ENCODE results near the gene ECI1. TPM values are rescaled to one million over a fixed set of nuclear protein-coding genes. Genes with fewer than 3 reads are reported as not detected.
"Not testable (repeated sequence)": the region's sequence is repeated elsewhere in the genome, so short reads cannot be mapped to it uniquely, and the experiment has no call there.

ECI1 gene
- total RNA-seq, 1 experiment from 2014 or later: 25.0 TPM

DNA sequence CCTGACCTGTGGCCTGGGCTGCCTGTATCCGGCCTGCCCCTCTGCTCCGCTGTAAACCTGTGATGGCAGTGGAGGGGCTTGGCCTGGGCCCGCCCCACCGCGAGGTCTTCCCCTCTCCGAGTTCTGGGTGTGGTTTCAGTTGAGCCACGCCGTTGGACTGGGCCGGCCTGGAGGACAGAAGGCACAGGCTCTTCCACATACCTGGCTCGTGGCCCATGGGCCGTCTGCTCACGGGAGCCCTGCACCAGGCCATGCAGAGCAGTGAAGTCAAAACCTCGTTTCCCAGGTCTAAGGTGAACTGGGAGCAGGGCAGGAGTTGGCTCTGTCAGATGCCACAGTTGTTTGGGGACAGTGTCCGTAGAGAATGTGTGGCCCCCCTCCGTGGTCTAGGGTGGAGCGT is 22.1 kb upstream of the ECI1 start:
- no peaks in the 10 kb centered on the region for H3K27me3 ChIP-seq

GRCh38 chr16:2271848-2272461 is 20.6 kb upstream of the ECI1 start:
- H3K4me1 ChIP-seq: peaks cover 4% of the 10 kb centered on the region; the same call in 1 of the 2 replicates
- H3K36me3 ChIP-seq: no peaks in the 10 kb centered on the region
- H3K9me3 ChIP-seq (replicated peaks): no peaks in the 10 kb centered on the region
- no peaks in the 10 kb centered on the region for H3K27me3 ChIP-seq
- H3K4me3 ChIP-seq: no peak overlapping the region
- no peak overlapping the region for H3K27ac ChIP-seq
- DNase-seq: no peak

More for the DNA sequence above, 22.1 kb upstream of the ECI1 start:
- H3K9me3 ChIP-seq (replicated peaks): no peaks in the 10 kb centered on the region
- H3K27ac ChIP-seq: no peak overlapping the region
- no peak for DNase-seq
- H3K4me3 ChIP-seq: no peak overlapping the region
- no peaks in the 10 kb centered on the region for H3K36me3 ChIP-seq
- peaks cover 4% of the 10 kb centered on the region; the same call in 1 of the 2 replicates for H3K4me1 ChIP-seq

DNA sequence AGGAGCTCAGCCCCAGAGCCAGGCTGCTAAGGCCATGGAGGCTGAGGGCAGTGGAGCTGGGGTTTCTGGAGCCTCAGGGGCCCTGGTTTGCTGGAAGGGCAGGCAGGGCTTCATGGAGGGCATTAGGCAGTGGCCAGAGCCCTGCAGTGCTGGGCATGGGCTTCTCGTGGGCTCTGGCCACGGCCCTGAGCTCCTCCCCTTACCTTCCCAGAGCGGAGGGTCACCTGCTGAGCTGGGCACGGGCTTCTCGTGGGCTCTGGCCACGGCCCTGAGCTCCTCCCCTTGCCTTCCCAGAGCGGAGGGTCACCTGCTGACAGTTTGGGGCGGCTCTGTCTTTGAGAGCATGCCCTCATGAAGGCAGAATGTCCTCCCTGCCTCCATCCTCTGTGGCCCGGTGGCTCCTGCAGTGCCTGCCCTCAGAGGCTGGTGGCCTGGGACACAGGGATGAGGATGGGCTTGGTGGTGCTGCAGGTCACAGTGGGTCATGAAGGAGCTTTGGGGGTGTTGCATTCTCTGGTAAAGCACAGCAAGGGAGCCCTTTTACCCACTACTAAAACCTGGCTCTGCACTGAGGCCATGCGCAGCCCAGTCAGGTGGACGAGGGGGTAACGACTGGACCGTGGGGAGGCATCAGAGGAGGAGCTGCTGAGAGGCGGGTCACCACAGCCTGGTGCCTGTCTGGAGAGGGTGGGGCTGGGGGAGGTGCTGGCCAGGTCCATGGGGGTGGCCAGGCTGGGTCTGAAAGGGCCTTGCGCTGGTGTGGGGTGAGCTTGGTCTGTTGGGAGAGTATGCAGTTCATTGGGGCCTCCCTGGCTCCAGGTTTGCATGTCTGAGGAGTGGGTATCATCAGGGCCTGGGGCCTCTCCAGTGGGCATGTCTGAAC is 19.4 kb upstream of the ECI1 start:
- Histone ChIP-seq H3K36me3 (peaks cover 2% of the 10 kb centered on the region; the same call in 1 of the 2 replicates), H3K27ac (no peak overlapping the region), H3K4me1 (peaks cover 6% of the 10 kb centered on the region; the same call in 1 of the 2 replicates), H3K4me3 (no peak overlapping the region), H3K27me3 (no peaks in the 10 kb centered on the region), H3K9me3 (replicated peaks) (no peaks in the 10 kb centered on the region)
- no peak for DNase-seq

DNA sequence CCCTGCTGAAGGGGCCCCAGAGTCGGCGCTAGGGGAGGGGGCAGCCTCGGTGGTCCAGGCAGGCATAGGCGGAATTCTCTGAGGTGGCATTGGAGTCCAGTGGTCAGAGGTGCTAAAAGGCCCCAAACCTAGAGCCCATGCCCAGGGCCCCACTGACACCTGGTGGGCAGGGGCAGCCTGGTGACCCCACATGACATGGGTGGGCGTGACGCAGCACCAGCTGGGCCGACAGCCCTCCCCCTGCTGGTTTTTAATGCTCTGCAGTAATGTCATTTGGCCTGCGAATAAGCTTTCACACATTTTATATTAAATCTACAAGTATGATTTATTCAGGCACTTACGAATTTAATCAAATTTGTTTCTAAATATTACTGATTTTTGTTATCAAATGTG is 18.7 kb upstream of the ECI1 start:
- no peaks in the 10 kb centered on the region for H3K9me3 ChIP-seq (replicated peaks)
- DNase-seq: no peak
- no peak overlapping the region for H3K27ac ChIP-seq
- H3K4me1 ChIP-seq: peaks cover 7% of the 10 kb centered on the region; the same call in 1 of the 2 replicates
- H3K27me3 ChIP-seq: no peaks in the 10 kb centered on the region
- H3K4me3 ChIP-seq: no peak overlapping the region
- peaks cover 8% of the 10 kb centered on the region; the same call in 1 of the 2 replicates for H3K36me3 ChIP-seq

GRCh38 chr16:2267913-2268666 is 16.7 kb upstream of the ECI1 start, which contains the start of gene RNPS1:
Gene RNPS1, minus strand, starts transcription at chr16:2268126. Its CDS starts 3,483 bp downstream, at chr16:2264643.
- Histone ChIP-seq H3K9me3 (replicated peaks) (no peaks in the 10 kb centered on the region), H3K27me3 (no peaks in the 10 kb centered on the region), H3K36me3 (peaks cover 26% of the 10 kb centered on the region), H3K4me3 (peak within 1 kb of the TSS; percentile 80), H3K4me1 (peaks cover 7% of the 10 kb centered on the region; the same call in 1 of the 2 replicates), H3K27ac (peak within 1 kb of the TSS; percentile 97)
- peak; percentile 94 to 96 for DNase-seq

GRCh38 chr16:2267505-2267912 is 16.1 kb upstream of the ECI1 start:
- not testable (repeated sequence) for H3K27me3 ChIP-seq; H3K9me3 ChIP-seq (replicated peaks); DNase-seq; H3K4me1 ChIP-seq
- peak overlapping the region; percentile 97 for H3K27ac ChIP-seq
- peaks cover 32% of the 10 kb centered on the region for H3K36me3 ChIP-seq
- H3K4me3 ChIP-seq: peak overlapping the region; percentile 80

GRCh38 chr16:2266887-2267286 is 15.5 kb upstream of the ECI1 start:
- not testable (repeated sequence) for H3K27me3 ChIP-seq; DNase-seq; H3K4me1 ChIP-seq; H3K9me3 ChIP-seq (replicated peaks)
- H3K36me3 ChIP-seq: peaks cover 38% of the 10 kb centered on the region
- H3K27ac ChIP-seq: peak overlapping the region; percentile 97; the same call in 1 of the 2 replicates
- peak overlapping the region; percentile 80 for H3K4me3 ChIP-seq

GRCh38 chr16:2263026-2263425 is 11.6 kb upstream of the ECI1 start:
- H3K9me3 ChIP-seq (replicated peaks); DNase-seq; H3K27me3 ChIP-seq; H3K27ac ChIP-seq; H3K4me1 ChIP-seq; H3K4me3 ChIP-seq: not testable (repeated sequence)
- H3K36me3 ChIP-seq: peaks cover 75% of the 10 kb centered on the region

GRCh38 chr16:2260250-2260649 is 8.9 kb upstream of the ECI1 start:
- Histone ChIP-seq H3K4me1 (no peaks in the 10 kb centered on the region), H3K9me3 (replicated peaks) (no peaks in the 10 kb centered on the region), H3K27me3 (no peaks in the 10 kb centered on the region), H3K27ac (no peak overlapping the region), H3K4me3 (no peak overlapping the region), H3K36me3 (peaks cover 96% of the 10 kb centered on the region)
- DNase-seq: no peak

- not testable (repeated sequence) for H3K27me3 ChIP-seq; DNase-seq; H3K9me3 ChIP-seq (replicated peaks); H3K27ac ChIP-seq; H3K4me3 ChIP-seq; H3K4me1 ChIP-seq
- peaks cover 94% of the 10 kb centered on the region for H3K36me3 ChIP-seq
These were observed 7.1 kb upstream of the ECI1 start for GRCh38 chr16:2258530-2258929.

DNA sequence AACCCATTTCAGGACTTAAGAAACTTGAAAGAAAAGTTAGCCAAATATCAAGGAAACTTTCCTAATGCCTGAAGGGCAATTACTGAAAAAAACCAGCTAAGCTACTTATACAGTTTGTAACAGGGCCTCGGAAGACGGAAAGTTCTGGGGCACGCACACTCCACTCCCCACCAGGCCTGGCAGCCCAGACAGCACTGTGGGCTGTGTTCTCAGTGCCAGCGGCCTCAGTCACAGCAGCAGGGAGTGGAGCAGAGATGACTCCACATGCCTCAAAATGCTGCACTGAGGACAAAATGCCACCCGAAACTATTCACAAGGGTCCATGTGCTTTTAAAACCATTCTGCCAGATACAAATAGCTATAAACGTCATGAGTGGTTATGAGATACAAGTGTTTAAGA is 6.3 kb upstream of the ECI1 start:
- no peaks in the 10 kb centered on the region for H3K9me3 ChIP-seq (replicated peaks)
- DNase-seq: no peak
- no peaks in the 10 kb centered on the region for H3K4me1 ChIP-seq
- H3K36me3 ChIP-seq: peaks cover 89% of the 10 kb centered on the region
- H3K27me3 ChIP-seq: no peaks in the 10 kb centered on the region
- H3K27ac ChIP-seq: no peak overlapping the region
- no peak overlapping the region for H3K4me3 ChIP-seq

DNA sequence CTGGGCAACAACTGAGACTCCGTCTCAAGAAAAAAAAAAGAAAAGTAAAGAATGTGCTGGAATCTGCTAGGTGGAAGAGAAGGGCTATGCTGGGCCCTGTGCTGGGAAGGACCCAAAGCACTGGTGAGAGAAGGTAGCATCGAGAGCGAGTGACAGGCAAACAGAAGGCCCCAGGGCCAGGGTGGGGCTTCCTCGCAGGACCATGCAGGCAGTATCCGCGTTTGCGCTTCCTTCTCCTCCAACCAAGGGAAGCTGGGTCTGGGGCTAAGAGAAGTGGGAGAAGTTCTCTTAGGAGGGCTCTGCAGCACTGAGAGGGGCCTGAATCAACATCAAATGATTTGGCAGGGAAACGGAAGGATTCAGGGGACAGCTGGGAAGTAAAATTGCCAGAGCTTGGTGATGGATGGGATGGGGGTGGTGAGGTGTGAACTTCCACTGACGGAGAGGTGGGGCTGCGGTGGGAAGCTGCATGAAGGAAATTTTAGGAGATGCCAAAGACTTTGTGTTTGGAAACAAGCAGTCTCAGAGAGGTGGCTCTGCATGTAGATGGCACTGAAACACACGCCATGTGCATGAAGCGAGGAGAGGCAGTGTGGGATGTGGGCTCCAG is 5.2 kb upstream of the ECI1 start:
- Histone ChIP-seq H3K27me3 (no peaks in the 10 kb centered on the region), H3K36me3 (peaks cover 88% of the 10 kb centered on the region), H3K27ac (no peak overlapping the region), H3K4me1 (peaks cover 7% of the 10 kb centered on the region; the same call in 1 of the 2 replicates), H3K4me3 (no peak overlapping the region), H3K9me3 (replicated peaks) (no peaks in the 10 kb centered on the region)
- no peak for DNase-seq

- H3K4me3 ChIP-seq: no peak overlapping the region
- no peaks in the 10 kb centered on the region for H3K27me3 ChIP-seq
- H3K4me1 ChIP-seq: peaks cover 7% of the 10 kb centered on the region; the same call in 1 of the 2 replicates
- DNase-seq: no peak
- H3K36me3 ChIP-seq: peaks cover 57% of the 10 kb centered on the region
- H3K9me3 ChIP-seq (replicated peaks): no peaks in the 10 kb centered on the region
- no peak overlapping the region for H3K27ac ChIP-seq
These were observed 1.9 kb upstream of the ECI1 start for GRCh38 chr16:2253293-2253692.

DNA sequence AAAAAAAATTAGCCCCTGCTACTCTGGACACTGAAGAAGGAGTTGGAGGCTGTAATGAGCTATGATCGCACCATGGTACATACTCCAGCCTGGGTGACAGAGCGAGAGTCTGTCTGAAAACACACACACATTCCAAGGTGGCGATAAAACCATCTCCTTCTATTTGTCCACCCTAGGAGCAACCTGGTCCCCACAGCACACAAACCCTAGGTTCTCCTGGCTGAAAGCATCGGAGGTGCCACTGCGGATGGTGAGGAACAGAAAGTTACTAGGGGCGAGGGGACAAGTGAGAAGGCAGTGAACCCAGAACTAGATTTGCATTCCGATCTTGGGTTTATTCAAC is 1.4 kb upstream of the ECI1 start:
- Histone ChIP-seq H3K27me3 (no peaks in the 10 kb centered on the region), H3K4me1 (peaks cover 7% of the 10 kb centered on the region; the same call in 1 of the 2 replicates), H3K36me3 (peaks cover 52% of the 10 kb centered on the region), H3K27ac (no peak overlapping the region), H3K9me3 (replicated peaks) (no peaks in the 10 kb centered on the region), H3K4me3 (no peak overlapping the region)
- no peak for DNase-seq

Measured in SJCRH30 (cell line).